ENCODE results near the gene TPST1. TPM values are rescaled to one million over a fixed set of nuclear protein-coding genes. Genes with fewer than 3 reads are reported as not detected.

Gene TPST1
- total RNA-seq, 1 experiment from 2014 or later = 15.9 TPM

DNA sequence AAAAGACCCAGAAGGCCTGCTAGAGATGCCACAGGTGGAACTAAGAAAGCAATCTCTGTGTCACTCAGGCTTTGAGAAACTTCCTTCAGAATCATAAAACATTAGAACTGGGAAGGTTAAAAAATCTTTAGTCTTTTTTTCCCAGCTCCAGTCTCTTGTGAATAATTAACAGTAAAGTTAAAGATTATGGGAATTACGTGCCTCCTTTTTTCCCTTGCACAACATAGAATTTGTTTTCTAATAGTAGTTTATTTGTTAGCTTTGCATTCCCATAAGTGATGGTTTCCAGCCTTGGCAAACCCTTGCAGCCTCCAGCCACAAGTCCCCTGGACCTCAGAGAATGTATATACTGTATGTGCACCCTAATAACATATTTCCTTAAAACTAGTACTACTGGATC lies 128.3 kb downstream of the TPST1 start:
- no peak overlapping the region for H3K18ac ChIP-seq (ENCODE audit: insufficient read length, low read depth, low read length)
- no peaks in the 10 kb centered on the region for H3K79me1 ChIP-seq (ENCODE audit: insufficient read depth, low read depth, low read length, poor library complexity, severe bottlenecking)
- H3K36me3 Mint-ChIP-seq (ENCODE audit: insufficient read depth in 1 of 3, low read depth in 3 of 3) = peaks cover 6 to 17% (median 6%) of the 10 kb centered on the region in 3 experiments; a peak in 6 of 7 replicates
- no peak overlapping the region for H3K56ac ChIP-seq (ENCODE audit: insufficient read length, low read depth, low read length)
- no peak overlapping the region for H2AFZ ChIP-seq (ENCODE audit: low read length)
- no peaks in the 10 kb centered on the region for H3K4me1 Mint-ChIP-seq
- WGBS (ENCODE audit: extremely low coverage, insufficient read length, low lambda C conversion rate) = no CpG with 5 or more reads among the region's 1 CpG
- no peaks in the 10 kb centered on the region for H3K9me3 ChIP-seq (ENCODE audit: control insufficient read depth, low read depth, low read length)
- H3K9ac ChIP-seq (ENCODE audit: extremely low read depth, insufficient read length, low read length) = no peak overlapping the region
- no peak for DNase-seq
- H4K91ac ChIP-seq (ENCODE audit: insufficient read length, low read depth, low read length) = no peak overlapping the region
- H3K79me2 ChIP-seq (ENCODE audit: insufficient read depth, low read length) = no peaks in the 10 kb centered on the region
- no peak overlapping the region for H3K27ac Mint-ChIP-seq
- H3K27me3 Mint-ChIP-seq (ENCODE audit: low read depth) = no peaks in the 10 kb centered on the region
- no peak overlapping the region for H3K27ac ChIP-seq (ENCODE audit: insufficient read length, low read depth, low read length)
- H2BK15ac ChIP-seq (ENCODE audit: low read depth, low read length) = no peak overlapping the region
- no peak overlapping the region for H3K4ac ChIP-seq (ENCODE audit: low read depth, low read length)
- H3K27me3 ChIP-seq (ENCODE audit: insufficient read depth, low read length) = no peaks in the 10 kb centered on the region
- no peak overlapping the region for H3K14ac ChIP-seq (ENCODE audit: insufficient read depth, low read length)
- no peak overlapping the region for H2BK12ac ChIP-seq (ENCODE audit: insufficient read length, low read depth, low read length)
- no peak overlapping the region for H4K8ac ChIP-seq (replicated peaks; ENCODE audit: insufficient read length, low read depth, low read length)
- H3K23me2 ChIP-seq (ENCODE audit: insufficient read length, low read depth, low read length, poor library complexity, severe bottlenecking) = no peaks in the 10 kb centered on the region
- no peak overlapping the region for H4K5ac ChIP-seq (ENCODE audit: insufficient read length, low read depth, low read length)
- no peaks in the 10 kb centered on the region for H4K20me1 ChIP-seq (ENCODE audit: control insufficient read depth, insufficient read depth, insufficient read length)
- H3T11ph ChIP-seq (ENCODE audit: low read length) = no peak overlapping the region
- H2BK5ac ChIP-seq (ENCODE audit: insufficient read length, low read length) = no peak overlapping the region
- no peak overlapping the region for H2BK120ac ChIP-seq (ENCODE audit: low read depth, low read length, poor library complexity, severe bottlenecking)
- no peak overlapping the region for H3K4me3 Mint-ChIP-seq
- no peak overlapping the region for H2AK5ac ChIP-seq (ENCODE audit: insufficient read length, low read length)
- no peak overlapping the region for H2BK20ac ChIP-seq (ENCODE audit: low read depth, low read length, poor library complexity, severe bottlenecking)
- H3K23ac ChIP-seq (ENCODE audit: insufficient read length, low read depth, low read length) = no peak overlapping the region
- H3K4me2 ChIP-seq (ENCODE audit: insufficient read depth, insufficient read length, low read length) = no peak overlapping the region
- no peaks in the 10 kb centered on the region for H3K4me1 ChIP-seq (ENCODE audit: insufficient read depth, low read length)
- H3K9me3 Mint-ChIP-seq = peaks cover 17 to 18% of the 10 kb centered on the region in 2 experiments
- TF ChIP-seq, protein P1, sequence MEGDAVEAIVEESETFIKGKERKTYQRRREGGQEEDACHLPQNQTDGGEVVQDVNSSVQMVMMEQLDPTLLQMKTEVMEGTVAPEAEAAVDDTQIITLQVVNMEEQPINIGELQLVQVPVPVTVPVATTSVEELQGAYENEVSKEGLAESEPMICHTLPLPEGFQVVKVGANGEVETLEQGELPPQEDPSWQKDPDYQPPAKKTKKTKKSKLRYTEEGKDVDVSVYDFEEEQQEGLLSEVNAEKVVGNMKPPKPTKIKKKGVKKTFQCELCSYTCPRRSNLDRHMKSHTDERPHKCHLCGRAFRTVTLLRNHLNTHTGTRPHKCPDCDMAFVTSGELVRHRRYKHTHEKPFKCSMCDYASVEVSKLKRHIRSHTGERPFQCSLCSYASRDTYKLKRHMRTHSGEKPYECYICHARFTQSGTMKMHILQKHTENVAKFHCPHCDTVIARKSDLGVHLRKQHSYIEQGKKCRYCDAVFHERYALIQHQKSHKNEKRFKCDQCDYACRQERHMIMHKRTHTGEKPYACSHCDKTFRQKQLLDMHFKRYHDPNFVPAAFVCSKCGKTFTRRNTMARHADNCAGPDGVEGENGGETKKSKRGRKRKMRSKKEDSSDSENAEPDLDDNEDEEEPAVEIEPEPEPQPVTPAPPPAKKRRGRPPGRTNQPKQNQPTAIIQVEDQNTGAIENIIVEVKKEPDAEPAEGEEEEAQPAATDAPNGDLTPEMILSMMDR (conservative IDR thresholded peaks at IDR 0.05) = no peak
